GM23338 (cell line): Measurements from ENCODE around the gene BDH1. TPM values are rescaled to one million over a fixed set of nuclear protein-coding genes. Genes with fewer than 3 reads are reported as not detected.

Source experiments
- ATAC-seq: fragments of 200-7000 bp; cut with Tn5 transposase; 3 replicates; pipeline ENCODE4 v1.9.1; 2020
- DNase-seq: peaks from one replicate; pipeline ENCODE4 v3.0.0-alpha.2; 2015; ENCODE audit warnings: low spot score
- H2AFZ ChIP-seq: fragments of 200-600 bp; sonication (generic); 2 replicates; pipeline ENCODE4 v1.8.0; 2016; ENCODE audit warnings: antibody characterized with exemption, mild to moderate bottlenecking, moderate library complexity
- H3F3A ChIP-seq: fragments of 200-600 bp; sonication (generic); replicated peaks from 2 replicates; pipeline ENCODE4 v1.8.0; 2017; ENCODE audit warnings: antibody characterized with exemption, mixed run types, low read depth
- H3K27ac ChIP-seq: fragments of 200-600 bp; sonication (generic); 2 replicates; pipeline ENCODE4 v1.6.1; 2016; ENCODE audit warnings: low read depth
- H3K27me3 ChIP-seq: fragments of 200-600 bp; sonication (generic); 2 replicates; pipeline ENCODE4 v1.8.0; 2016; ENCODE audit warnings: mild to moderate bottlenecking, mixed run types, moderate library complexity; ENCODE audit not compliant: insufficient read depth
- H3K36me3 ChIP-seq: fragments of 200-600 bp; sonication (generic); 2 replicates; pipeline ENCODE4 v1.8.0; 2016; ENCODE audit warnings: mild to moderate bottlenecking; ENCODE audit not compliant: insufficient read depth
- H3K4me1 ChIP-seq: fragments of 200-600 bp; sonication (generic); 2 replicates; pipeline ENCODE4 v1.8.0; 2016; ENCODE audit warnings: mild to moderate bottlenecking, moderate library complexity; ENCODE audit not compliant: insufficient read depth
- H3K4me2 ChIP-seq: fragments of 200-600 bp; sonication (generic); 2 replicates; pipeline ENCODE4 v1.7.1; 2017; ENCODE audit warnings: mixed run types
- H3K4me3 ChIP-seq: fragments of 200-600 bp; sonication (generic); 2 replicates; pipeline ENCODE4 v1.6.1; 2016; ENCODE audit warnings: mixed run types
- H3K79me2 ChIP-seq: fragments of 200-600 bp; sonication (generic); replicated peaks from 2 replicates; pipeline ENCODE4 v1.8.0; 2017; ENCODE audit warnings: mild to moderate bottlenecking; ENCODE audit not compliant: insufficient read depth
- H3K9me2 ChIP-seq: fragments of 200-600 bp; sonication (generic); 2 replicates; pipeline ENCODE4 v1.8.0; 2017; ENCODE audit not compliant: insufficient read depth
- H4K20me1 ChIP-seq: fragments of 200-600 bp; sonication (generic); replicated peaks from 2 replicates; pipeline ENCODE4 v1.8.0; 2017; ENCODE audit warnings: mild to moderate bottlenecking; ENCODE audit not compliant: insufficient read depth
- H3K27ac Mint-ChIP-seq: 2 replicates; pipeline ENCODE4 v1.8.0; 2020; ENCODE audit warnings: inconsistent platforms, mild to moderate bottlenecking, moderate library complexity, mixed read lengths
- H3K27me3 Mint-ChIP-seq: 3 replicates; pipeline ENCODE4 v1.8.0; 2022; ENCODE audit warnings: low read depth, mild to moderate bottlenecking, moderate library complexity, mixed read lengths, inconsistent platforms; ENCODE audit not compliant: insufficient read depth, poor library complexity
- H3K36me3 Mint-ChIP-seq: 3 replicates; pipeline ENCODE4 v1.8.0; 2021; ENCODE audit warnings: low read depth, mild to moderate bottlenecking, inconsistent platforms, moderate library complexity, mixed read lengths
- H3K4me1 Mint-ChIP-seq: 3 replicates; pipeline ENCODE4 v1.8.0; 2020; ENCODE audit warnings: mild to moderate bottlenecking, inconsistent platforms, mixed read lengths
- H3K4me3 Mint-ChIP-seq: 3 replicates; pipeline ENCODE4 v1.8.0; 2021; ENCODE audit warnings: moderate library complexity, mild to moderate bottlenecking, inconsistent platforms, mixed read lengths
- H3K9me3 Mint-ChIP-seq: 3 replicates; pipeline ENCODE4 v1.8.0; 2020; ENCODE audit warnings: moderate library complexity, mild to moderate bottlenecking, inconsistent platforms, mixed read lengths
- CREB1 ChIP-seq: fragments of 250-450 bp; sonication (Bioruptor Pico); IDR thresholded peaks from 2 replicates; pipeline ENCODE4 v1.5.0; 2020; ENCODE audit warnings: low read depth, mild to moderate bottlenecking, moderate library complexity
- EZH2 ChIP-seq: fragments of 200-600 bp; sonication (generic); IDR thresholded peaks from one replicate; pipeline ENCODE4 v1.8.0; 2017; ENCODE audit warnings: antibody characterized with exemption, mild to moderate bottlenecking, low read depth; ENCODE audit not compliant: unreplicated experiment
- EZH2phosphoT487 ChIP-seq: fragments of 200-600 bp; sonication (generic); IDR thresholded peaks from one replicate; pipeline ENCODE4 v1.8.1; 2018; ENCODE audit warnings: antibody characterized with exemption; ENCODE audit not compliant: unreplicated experiment
- JUNB ChIP-seq: IDR thresholded peaks from one replicate; pipeline ENCODE4 v1.6.1; 2016; ENCODE audit warnings: antibody characterized with exemption; ENCODE audit not compliant: unreplicated experiment
- POLR2AphosphoS5 ChIP-seq: IDR thresholded peaks from 2 replicates; pipeline ENCODE4 v1.6.1; 2016; ENCODE audit warnings: antibody characterized with exemption, low read depth
- STAT1 ChIP-seq: IDR thresholded peaks from one replicate; pipeline ENCODE4 v1.6.1; 2016; ENCODE audit warnings: antibody characterized with exemption; ENCODE audit not compliant: unreplicated experiment
- ZNF114 ChIP-seq: fragments of 250-450 bp; sonication (Bioruptor Pico); IDR thresholded peaks from 2 replicates; pipeline ENCODE4 v1.5.0; 2020; ENCODE audit warnings: mild to moderate bottlenecking, moderate library complexity
- ZNF331 ChIP-seq: fragments of 250-450 bp; sonication (Bioruptor Pico); IDR thresholded peaks from 2 replicates; pipeline ENCODE4 v1.5.0; 2020; ENCODE audit warnings: low read depth, mild to moderate bottlenecking, moderate library complexity
- polyA plus RNA-seq: library from polyadenylated mRNA; unstranded; fragments of >200 nt; fragmentation: Nextera tagmentation; extraction: Ambion mirVana; gene quantifications from 2 replicates; pipeline ENCODE4 v1.2.1, GENCODE V29; 2016
- total RNA-seq: library from RNA; depleted of rRNA; stranded (reverse); fragments of >200 nt; shearing (Covaris generic); gene quantifications from 2 replicates; pipeline ENCODE4 v1.2.3, GENCODE V29; 2014
- TF ChIP-seq, protein P1 (sequence below): IDR thresholded peaks from 2 replicates; pipeline ENCODE4 v1.6.1; 2016; ENCODE audit warnings: antibody characterized with exemption

The BDH1 gene
- total and polyA plus RNA-seq, 2 experiments from 2014 or later = 18.1 to 19.3 TPM

DNA sequence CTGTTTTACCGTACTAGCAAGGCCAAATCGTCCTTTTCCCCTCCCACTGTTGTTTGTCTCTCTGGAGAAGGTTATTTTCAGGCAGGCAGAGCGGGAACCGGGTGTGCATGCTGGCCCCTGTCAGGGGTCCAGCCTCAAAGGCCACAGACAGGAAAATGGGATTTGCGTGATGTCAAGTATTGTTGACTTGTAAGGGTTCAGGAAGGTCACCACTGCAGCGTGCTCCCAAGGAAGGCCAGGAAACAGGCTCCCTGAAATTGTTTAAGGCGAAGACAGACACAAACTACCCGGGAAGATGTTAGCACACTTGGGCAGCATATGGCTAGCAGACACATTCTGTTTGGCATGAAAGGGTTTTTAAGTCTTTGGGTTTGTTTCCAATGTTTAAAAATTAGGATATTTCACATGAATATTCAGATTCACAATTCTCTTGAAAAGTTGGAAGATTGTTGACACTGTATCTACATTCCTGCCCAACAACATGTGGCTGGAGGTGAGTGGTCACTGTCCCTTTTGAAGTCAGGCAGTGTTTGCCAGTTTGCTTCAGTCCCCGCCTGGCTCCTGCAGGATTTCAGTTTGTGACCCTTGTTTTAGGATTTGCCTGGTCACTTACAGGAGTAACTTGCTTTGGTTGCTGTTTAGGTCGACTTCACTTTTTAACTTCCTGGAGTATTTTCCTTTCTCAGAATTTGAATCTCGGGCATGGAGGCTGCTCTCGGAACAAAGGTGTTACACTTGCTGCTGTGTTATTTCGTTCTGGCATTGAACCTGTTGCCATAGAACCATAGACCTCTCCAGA lies 90.4 kb downstream of the BDH1 start (continued):
- TF ChIP-seq, protein P1, sequence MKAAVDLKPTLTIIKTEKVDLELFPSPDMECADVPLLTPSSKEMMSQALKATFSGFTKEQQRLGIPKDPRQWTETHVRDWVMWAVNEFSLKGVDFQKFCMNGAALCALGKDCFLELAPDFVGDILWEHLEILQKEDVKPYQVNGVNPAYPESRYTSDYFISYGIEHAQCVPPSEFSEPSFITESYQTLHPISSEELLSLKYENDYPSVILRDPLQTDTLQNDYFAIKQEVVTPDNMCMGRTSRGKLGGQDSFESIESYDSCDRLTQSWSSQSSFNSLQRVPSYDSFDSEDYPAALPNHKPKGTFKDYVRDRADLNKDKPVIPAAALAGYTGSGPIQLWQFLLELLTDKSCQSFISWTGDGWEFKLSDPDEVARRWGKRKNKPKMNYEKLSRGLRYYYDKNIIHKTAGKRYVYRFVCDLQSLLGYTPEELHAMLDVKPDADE = no peak
- TF ChIP-seq ZNF331 = no peak
- no peak for TF ChIP-seq CREB1 (CRISPR knock-in tag)
- TF ChIP-seq JUNB = no peak

DNA sequence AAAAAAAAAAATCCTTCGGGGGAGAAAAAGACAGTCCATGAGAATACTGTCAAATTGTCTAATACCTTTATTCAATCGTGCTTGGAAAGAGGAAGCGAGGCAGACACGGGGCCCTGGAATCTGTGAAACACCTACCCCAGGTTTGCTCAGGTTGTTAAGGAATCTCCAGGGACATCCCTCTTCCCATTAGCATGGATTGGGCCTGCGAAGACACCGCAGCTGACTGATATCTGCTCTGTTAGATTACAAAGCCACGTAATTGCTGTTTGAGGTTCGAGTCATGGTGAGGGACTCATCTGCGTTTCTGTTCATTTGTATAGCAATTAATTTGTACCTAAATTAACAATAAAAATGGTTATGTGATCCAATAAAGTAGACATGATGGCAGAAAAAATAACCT lies 91.0 kb downstream of the BDH1 start:
- no peak overlapping the region for H3K4me2 ChIP-seq
- no peak overlapping the region for H3K4me3 ChIP-seq
- Mint-ChIP-seq H3K27ac (no peak overlapping the region), H3K27me3 (peaks cover 7% of the 10 kb centered on the region), H3K4me1 (peaks cover 37% of the 10 kb centered on the region), H3K9me3 (no peaks in the 10 kb centered on the region), H3K4me3 (no peak overlapping the region), H3K36me3 (no peaks in the 10 kb centered on the region)
- H3K4me1 ChIP-seq = peaks cover 19% of the 10 kb centered on the region
- H3K27me3 ChIP-seq = no peaks in the 10 kb centered on the region
- no peaks in the 10 kb centered on the region for H3F3A ChIP-seq
- H3K79me2 ChIP-seq = no peaks in the 10 kb centered on the region
- H4K20me1 ChIP-seq = no peaks in the 10 kb centered on the region
- H3K9me2 ChIP-seq = no peaks in the 10 kb centered on the region
- H2AFZ ChIP-seq = peak overlapping the region; percentile 64
- no peaks in the 10 kb centered on the region for H3K36me3 ChIP-seq
- DNase-seq = no peak
- no peak; the same call in 1 of the 3 replicates for ATAC-seq
- H3K27ac ChIP-seq = no peak overlapping the region
- TF ChIP-seq EZH2phosphoT487 = no peak

DNA sequence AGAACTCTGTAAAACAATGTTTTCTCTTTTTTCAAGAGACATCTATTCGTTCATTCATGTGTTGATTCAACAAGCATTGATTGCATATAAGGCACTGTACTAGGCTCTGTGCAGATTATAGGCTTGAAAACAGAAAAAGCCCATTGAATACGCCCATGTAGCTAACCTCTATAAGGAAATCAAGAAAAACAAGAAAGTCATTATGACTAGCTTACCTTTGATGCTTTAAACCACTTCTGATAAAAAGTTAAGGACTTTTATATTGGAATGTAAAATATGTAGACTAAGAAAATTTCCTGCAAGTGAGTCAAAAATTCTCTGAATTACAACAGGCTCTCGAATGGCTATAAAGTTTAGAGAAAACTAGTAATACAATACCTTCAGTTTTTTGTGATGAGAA lies 92.5 kb downstream of the BDH1 start:
- no peak overlapping the region for H2AFZ ChIP-seq
- H3K4me2 ChIP-seq = no peak overlapping the region
- no peaks in the 10 kb centered on the region for H3K36me3 Mint-ChIP-seq
- no peak overlapping the region for H3K27ac Mint-ChIP-seq
- H3K4me3 Mint-ChIP-seq = no peak overlapping the region
- no peaks in the 10 kb centered on the region for H3K79me2 ChIP-seq
- H3F3A ChIP-seq = no peaks in the 10 kb centered on the region
- no peak overlapping the region for H3K27ac ChIP-seq
- peaks cover 32% of the 10 kb centered on the region for H3K4me1 Mint-ChIP-seq
- ATAC-seq = no peak
- H3K36me3 ChIP-seq = no peaks in the 10 kb centered on the region
- H3K9me2 ChIP-seq = no peaks in the 10 kb centered on the region
- H3K4me3 ChIP-seq = no peak overlapping the region
- peaks cover 7% of the 10 kb centered on the region for H3K27me3 Mint-ChIP-seq
- no peaks in the 10 kb centered on the region for H3K9me3 Mint-ChIP-seq
- DNase-seq = no peak
- H4K20me1 ChIP-seq = no peaks in the 10 kb centered on the region
- no peaks in the 10 kb centered on the region for H3K27me3 ChIP-seq
- TF ChIP-seq JUNB (no peak), ZNF114 (no peak), STAT1 (no peak), EZH2 (no peak), POLR2AphosphoS5 (no peak)
- TF ChIP-seq, protein P1 = no peak
- peaks cover 19% of the 10 kb centered on the region for H3K4me1 ChIP-seq
